Duodenal mucosa (tissue), 2 donors: Measurements from ENCODE around the gene ZSWIM8.
"Not testable (repeated sequence)": the region's sequence is repeated elsewhere in the genome, so short reads cannot be mapped to it uniquely, and the experiment has no call there.

Experiments
- H3K27ac ChIP-seq: one replicate; pipeline ENCODE4 v1.7.0; 2013; ENCODE audit warnings: low read depth, low read length
- H3K27me3 ChIP-seq, 2 donors: one replicate each; pipeline ENCODE4 v1.7.0; 2013; ENCODE audit warnings: low read length in 2 of 2, control low read depth in 1 of 2; ENCODE audit not compliant: insufficient read depth in 2 of 2, control insufficient read depth in 1 of 2
- H3K36me3 ChIP-seq, 2 donors: one replicate each; pipeline ENCODE4 v1.7.0; 2013; ENCODE audit warnings: low read length in 2 of 2, control low read depth in 1 of 2; ENCODE audit not compliant: insufficient read depth in 2 of 2, control insufficient read depth in 1 of 2
- H3K4me1 ChIP-seq, 2 donors: one replicate each; pipeline ENCODE4 v1.7.0; 2013; ENCODE audit warnings: low read length in 2 of 2, control low read depth in 1 of 2; ENCODE audit not compliant: insufficient read depth in 2 of 2, control insufficient read depth in 1 of 2
- H3K4me3 ChIP-seq, 2 donors: one replicate each; pipeline ENCODE4 v1.7.0; 2013; ENCODE audit warnings: low read length in 2 of 2, low read depth in 1 of 2
- H3K9ac ChIP-seq, 2 donors: one replicate each; pipeline ENCODE4 v1.7.0; 2013; ENCODE audit warnings: low read length in 2 of 2, low read depth in 1 of 2
- H3K9me3 ChIP-seq, 2 donors: one replicate each; pipeline ENCODE4 v1.7.0; 2013; ENCODE audit warnings: low read length in 2 of 2, control low read depth in 1 of 2; ENCODE audit not compliant: control insufficient read depth in 1 of 2

ZSWIM8 gene

DNA sequence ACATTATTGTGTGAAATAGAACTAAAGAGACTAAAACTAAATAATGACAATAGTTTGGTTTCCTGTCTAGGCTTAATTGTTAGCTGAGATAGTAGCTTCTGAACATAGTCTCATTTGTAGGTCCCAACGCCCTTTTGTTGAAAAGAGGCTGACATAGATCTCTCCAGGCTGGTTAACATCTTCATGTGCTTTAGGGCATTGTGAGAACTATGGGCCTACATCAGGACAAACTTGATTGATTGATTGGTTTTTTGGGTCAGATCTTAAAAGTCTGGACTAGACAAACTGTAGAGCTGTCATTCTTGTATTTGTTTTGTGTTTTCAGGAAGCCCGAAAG lies 2.7 kb upstream of the ZSWIM8 start:
- H3K27ac ChIP-seq = no peak overlapping the region
- no peaks in the 10 kb centered on the region for H3K27me3 ChIP-seq
- H3K36me3 ChIP-seq = peaks cover 0 to 11% of the 10 kb centered on the region in 2 donors
- no peaks in the 10 kb centered on the region for H3K9me3 ChIP-seq
- peak overlapping the region; percentile 93 to 96 for H3K4me3 ChIP-seq
- H3K4me1 ChIP-seq = peaks cover 40% of the 10 kb centered on the region in 2 donors
- peak overlapping the region; percentile 87 to 95 for H3K9ac ChIP-seq

DNA sequence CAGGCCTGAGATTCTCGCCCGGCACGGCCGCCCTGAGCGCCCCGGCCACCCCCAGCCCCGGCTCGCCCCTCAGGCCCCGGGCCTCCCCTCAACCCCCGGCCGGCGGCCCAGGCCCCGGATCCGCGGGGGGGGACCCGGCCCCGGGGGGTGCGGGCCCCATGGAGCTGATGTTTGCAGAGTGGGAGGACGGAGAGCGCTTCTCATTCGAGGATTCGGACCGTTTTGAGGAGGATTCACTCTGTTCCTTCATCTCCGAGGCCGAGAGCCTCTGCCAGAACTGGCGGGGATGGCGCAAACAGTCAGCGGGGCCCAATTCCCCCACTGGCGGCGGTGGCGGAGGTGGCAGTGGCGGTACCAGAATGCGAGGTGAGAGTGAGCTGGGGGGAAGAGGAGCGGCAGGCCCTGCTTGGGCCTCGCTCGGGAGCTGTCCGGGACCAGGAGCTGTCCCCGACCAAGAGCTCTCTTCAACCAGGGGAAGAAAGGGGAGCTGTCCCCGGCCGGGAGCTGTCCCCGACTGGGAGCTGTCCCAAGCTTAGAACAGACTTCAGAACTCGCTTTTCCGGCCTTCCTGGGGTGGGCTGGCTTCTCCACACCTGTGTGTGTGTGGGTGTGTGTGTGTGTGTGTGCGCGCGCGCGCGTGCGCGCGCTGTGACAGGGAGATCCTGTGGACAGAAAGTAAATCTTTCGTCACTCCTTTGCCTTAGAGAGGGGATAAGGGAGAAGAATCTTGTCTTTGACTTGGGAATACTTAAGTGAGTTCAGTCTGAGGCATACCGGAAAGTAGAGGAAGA lies 510 bp downstream of the ZSWIM8 start:
- Histone ChIP-seq H3K36me3 (peaks cover 16 to 23% of the 10 kb centered on the region in 2 donors), H3K4me1 (peaks cover 30 to 33% of the 10 kb centered on the region in 2 donors), H3K9ac (peak overlapping the region; percentile 76 to 82), H3K27ac (peak overlapping the region; percentile 87), H3K9me3 (no peaks in the 10 kb centered on the region), H3K27me3 (no peaks in the 10 kb centered on the region), H3K4me3 (peak overlapping the region; percentile 82 to 92)

DNA sequence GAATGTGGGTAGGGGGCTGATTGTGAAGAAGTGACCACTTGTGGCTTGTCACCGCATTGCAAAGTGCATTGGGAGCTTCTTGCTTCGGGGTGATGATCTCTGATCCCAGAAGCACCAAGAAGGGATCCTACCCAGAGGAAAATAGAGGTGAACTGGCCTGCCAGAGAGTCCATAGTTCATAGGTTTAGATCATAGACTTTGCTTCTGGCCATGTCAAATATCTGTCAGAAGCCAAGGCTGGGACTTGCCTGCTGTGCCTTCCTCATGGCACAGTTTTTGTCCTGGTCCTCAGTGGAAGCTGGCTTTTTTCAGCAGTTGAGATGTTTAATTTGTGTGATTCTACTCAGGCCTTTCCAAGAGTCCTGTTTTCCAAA lies 1.1 kb downstream of the ZSWIM8 start:
- H3K36me3 ChIP-seq = peaks cover 22 to 29% of the 10 kb centered on the region in 2 donors
- peak overlapping the region; percentile 82 to 92 for H3K4me3 ChIP-seq
- no peak overlapping the region for H3K27ac ChIP-seq
- no peaks in the 10 kb centered on the region for H3K27me3 ChIP-seq
- H3K9ac ChIP-seq = peak overlapping the region; percentile 76 to 82
- peaks cover 26 to 29% of the 10 kb centered on the region in 2 donors for H3K4me1 ChIP-seq
- H3K9me3 ChIP-seq = no peaks in the 10 kb centered on the region

DNA sequence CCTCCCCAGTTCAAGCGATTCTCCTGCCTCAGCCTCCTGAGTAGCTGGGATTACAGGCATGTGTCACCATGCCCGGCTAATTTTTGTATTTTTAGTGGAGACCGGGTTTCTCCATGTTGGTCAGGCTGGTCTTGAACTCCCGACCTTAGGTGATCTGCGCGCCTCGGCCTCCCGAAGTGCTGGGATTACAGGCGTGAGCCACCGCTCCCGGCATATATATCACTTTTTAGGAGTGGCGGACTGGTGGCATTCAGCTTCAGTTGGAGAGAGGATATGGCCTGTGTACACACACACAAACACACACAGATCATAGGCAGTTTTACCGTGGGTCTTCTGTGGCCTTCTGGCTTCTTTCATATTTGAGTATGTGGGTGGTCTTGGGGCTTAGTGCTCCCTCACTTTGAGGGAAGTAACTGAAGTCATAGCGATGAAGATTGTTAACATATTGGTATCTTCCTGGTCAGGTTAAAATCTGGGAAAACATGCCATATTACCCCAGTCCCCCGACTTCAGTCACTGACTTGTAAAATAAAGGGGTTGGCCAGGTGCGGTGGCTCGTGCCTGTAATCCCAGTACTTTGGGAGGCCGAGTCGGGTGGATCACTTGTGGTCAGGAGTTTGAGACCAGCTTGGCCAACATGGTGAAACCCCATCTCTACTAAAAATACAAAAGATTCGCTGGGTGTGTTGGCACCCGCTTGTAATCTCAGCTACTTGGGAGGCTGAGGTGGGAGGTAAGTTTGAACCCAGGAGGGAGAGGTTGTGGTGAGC lies 1.8 kb downstream of the ZSWIM8 start:
- peaks cover 26 to 29% of the 10 kb centered on the region in 2 donors for H3K4me1 ChIP-seq
- not testable (repeated sequence) for H3K9ac ChIP-seq
- H3K4me3 ChIP-seq = peak overlapping the region in 1 of 2 donors; percentile 3

DNA sequence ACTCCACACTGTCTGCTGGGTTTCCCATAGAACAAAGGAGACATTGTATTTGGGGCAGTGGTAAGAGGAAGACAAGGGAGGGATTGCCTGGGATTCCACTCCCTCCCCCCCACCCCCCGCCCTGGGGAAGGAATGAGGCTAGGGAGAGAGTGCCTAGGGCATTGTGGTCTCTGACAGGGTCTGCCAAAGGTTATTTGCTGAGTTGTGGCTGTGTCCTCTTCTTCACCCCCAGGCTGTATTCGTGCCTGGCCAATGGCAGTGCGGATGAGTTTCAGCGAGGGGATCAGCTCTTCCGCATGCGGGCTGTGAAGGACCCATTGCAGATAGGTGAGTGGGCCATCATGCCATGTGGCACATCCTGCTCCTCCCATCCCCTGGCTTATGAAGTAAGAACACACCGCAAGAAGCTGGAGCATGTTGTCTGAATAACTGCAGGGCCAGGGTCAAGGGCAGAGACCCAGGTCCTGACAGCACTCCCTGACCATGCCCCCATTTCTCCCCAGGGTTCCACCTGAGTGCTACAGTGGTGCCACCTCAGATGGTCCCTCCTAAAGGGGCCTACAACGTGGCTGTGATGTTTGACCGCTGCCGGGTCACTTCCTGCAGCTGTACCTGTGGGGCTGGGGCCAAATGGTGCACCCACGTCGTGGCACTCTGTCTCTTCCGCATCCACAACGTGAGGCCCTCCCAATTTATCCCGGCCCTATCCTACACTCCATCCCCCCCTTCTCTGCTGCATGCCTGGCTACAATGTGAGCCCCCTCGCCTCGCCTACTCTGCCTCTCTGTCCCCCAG lies 3.7 kb downstream of the ZSWIM8 start:
- H3K4me1 ChIP-seq = peaks cover 13 to 17% of the 10 kb centered on the region in 2 donors
- no peak overlapping the region for H3K9ac ChIP-seq
- no peak overlapping the region for H3K4me3 ChIP-seq
- peaks cover 42 to 55% of the 10 kb centered on the region in 2 donors for H3K36me3 ChIP-seq
- H3K27me3 ChIP-seq = no peaks in the 10 kb centered on the region
- no peak overlapping the region for H3K27ac ChIP-seq
- no peaks in the 10 kb centered on the region for H3K9me3 ChIP-seq

More for the DNA sequence above, 1.8 kb downstream of the ZSWIM8 start:
- H3K27me3 ChIP-seq, H3K27ac ChIP-seq, H3K9me3 ChIP-seq: not testable (repeated sequence)
- peaks cover 27 to 36% of the 10 kb centered on the region in 2 donors for H3K36me3 ChIP-seq

DNA sequence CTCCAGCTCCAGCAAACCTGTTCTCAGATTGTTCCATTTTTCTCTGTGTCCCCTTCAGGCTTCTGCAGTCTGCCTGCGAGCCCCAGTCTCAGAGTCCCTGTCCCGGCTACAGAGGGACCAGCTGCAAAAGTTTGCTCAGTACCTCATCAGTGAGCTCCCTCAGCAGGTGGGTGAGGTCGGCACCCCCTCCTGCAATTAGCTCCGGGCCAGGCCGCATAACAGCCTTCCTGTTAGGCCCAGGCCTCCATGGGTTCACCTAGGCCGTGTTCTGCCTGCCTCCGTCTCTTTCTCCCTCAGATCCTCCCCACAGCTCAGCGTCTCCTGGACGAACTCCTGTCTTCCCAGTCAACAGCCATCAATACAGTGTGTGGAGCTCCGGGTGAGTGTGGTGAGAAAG lies 4.3 kb downstream of the ZSWIM8 start:
- Histone ChIP-seq H3K36me3 (peaks cover 48 to 61% of the 10 kb centered on the region in 2 donors), H3K27ac (no peak overlapping the region), H3K9ac (no peak overlapping the region), H3K4me3 (no peak overlapping the region), H3K4me1 (peaks cover 12 to 17% of the 10 kb centered on the region in 2 donors), H3K9me3 (no peaks in the 10 kb centered on the region), H3K27me3 (no peaks in the 10 kb centered on the region)

DNA sequence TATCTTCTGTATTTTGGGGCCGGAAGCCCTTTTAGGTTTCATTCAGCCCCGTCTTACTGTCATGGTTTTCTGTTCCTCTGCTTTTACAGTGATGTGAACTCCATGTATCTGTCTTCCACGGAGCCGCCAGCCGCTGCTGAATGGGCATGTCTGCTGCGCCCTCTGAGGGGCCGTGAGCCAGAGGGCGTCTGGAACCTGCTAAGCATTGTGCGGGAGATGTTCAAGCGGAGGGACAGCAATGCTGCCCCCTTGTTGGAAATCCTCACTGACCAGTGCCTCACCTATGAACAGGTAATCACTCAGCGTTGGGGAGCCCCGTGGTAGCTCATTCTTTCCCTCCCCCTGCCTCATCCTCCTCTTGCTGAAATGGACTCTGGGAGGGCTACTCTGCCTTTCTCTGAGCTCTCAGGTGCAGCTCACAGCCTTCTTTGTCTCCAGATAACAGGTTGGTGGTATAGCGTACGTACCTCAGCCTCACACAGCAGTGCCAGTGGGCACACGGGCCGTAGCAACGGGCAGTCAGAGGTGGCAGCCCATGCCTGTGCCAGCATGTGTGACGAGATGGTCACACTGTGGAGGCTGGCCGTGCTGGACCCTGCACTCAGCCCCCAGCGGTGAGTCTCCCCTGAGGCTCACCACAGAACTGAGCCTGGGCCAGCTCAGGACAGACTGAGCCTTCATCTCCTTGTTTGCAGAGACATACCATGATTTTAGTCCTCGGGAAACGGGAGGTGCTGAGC lies 5.7 kb downstream of the ZSWIM8 start:
- H3K4me1 ChIP-seq = peaks cover 8 to 14% of the 10 kb centered on the region in 2 donors
- no peaks in the 10 kb centered on the region for H3K9me3 ChIP-seq
- peaks cover 54 to 71% of the 10 kb centered on the region in 2 donors for H3K36me3 ChIP-seq
- no peaks in the 10 kb centered on the region for H3K27me3 ChIP-seq
- H3K4me3 ChIP-seq = no peak overlapping the region
- no peak overlapping the region for H3K9ac ChIP-seq
- H3K27ac ChIP-seq = no peak overlapping the region

DNA sequence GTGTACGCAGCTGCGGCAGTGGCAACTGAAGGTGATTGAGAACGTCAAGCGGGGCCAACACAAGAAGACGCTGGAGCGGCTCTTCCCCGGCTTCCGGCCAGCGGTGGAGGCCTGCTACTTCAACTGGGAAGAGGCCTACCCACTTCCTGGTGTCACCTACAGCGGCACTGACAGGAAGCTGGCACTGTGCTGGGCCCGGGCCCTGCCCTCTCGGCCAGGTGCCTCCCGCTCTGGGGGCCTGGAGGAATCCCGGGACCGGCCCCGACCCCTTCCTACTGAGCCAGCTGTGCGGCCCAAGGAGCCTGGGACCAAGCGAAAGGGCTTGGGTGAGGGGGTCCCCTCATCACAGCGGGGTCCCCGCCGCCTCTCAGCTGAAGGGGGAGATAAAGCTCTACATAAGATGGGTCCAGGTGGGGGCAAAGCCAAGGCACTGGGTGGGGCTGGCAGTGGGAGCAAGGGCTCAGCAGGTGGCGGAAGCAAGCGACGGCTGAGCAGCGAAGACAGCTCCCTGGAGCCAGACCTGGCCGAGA lies 6.5 kb downstream of the ZSWIM8 start:
- H3K27ac ChIP-seq = no peak overlapping the region
- no peaks in the 10 kb centered on the region for H3K9me3 ChIP-seq
- no peak overlapping the region for H3K9ac ChIP-seq
- peaks cover 54 to 79% of the 10 kb centered on the region in 2 donors for H3K36me3 ChIP-seq
- H3K4me1 ChIP-seq = peaks cover 4 to 5% of the 10 kb centered on the region in 2 donors
- no peak overlapping the region for H3K4me3 ChIP-seq
- no peaks in the 10 kb centered on the region for H3K27me3 ChIP-seq

DNA sequence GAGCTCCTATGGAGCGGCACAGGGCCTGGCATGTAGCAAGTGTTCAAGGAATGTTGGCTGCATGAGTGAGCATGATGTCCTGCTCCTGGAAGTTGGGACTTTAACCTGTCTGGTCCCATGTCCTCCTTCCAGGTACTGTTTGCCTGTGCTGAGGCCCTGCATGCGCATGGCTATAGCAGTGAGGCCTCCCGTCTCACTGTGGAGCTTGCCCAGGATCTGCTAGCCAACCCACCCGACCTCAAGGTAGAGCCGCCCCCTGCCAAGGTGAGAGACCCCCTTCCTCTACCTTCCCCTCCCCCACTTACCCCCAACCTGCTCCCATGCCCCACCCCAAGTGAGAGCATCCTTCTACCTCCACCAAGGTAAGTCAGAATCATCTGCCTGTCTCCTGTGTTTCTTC lies 8.1 kb downstream of the ZSWIM8 start:
- Histone ChIP-seq H3K27ac (no peak overlapping the region), H3K36me3 (peaks cover 68 to 95% of the 10 kb centered on the region in 2 donors), H3K4me3 (no peak overlapping the region), H3K9ac (no peak overlapping the region), H3K9me3 (no peaks in the 10 kb centered on the region), H3K4me1 (no peaks in the 10 kb centered on the region), H3K27me3 (no peaks in the 10 kb centered on the region)
